ENCODE data around the gene CABLES1.
A peak's percentile ranks its signal among the peaks of the same experiment; 100 is the strongest.
"Not testable (repeated sequence)": the region's sequence is repeated elsewhere in the genome, so short reads cannot be mapped to it uniquely, and the experiment has no call there.

Gene CABLES1

GRCh38 chr18:23270986-23271680 is 135.8 kb downstream of the CABLES1 start:
- DNase-seq (ENCODE audit: insufficient read length, low spot score) (no peak), FAIRE-seq (no peak)
- no peak for TF ChIP-seq POLR2A (IDR thresholded peaks at IDR 0.05; ENCODE audit: low read depth, low read length)

GRCh38 chr18:23272498-23273232 is 137.4 kb downstream of the CABLES1 start:
- FAIRE-seq (no peak), DNase-seq (ENCODE audit: insufficient read length, low spot score) (no peak)
- no peak for TF ChIP-seq POLR2A (IDR thresholded peaks at IDR 0.05; ENCODE audit: low read depth, low read length)

- no peak for TF ChIP-seq POLR2A (IDR thresholded peaks at IDR 0.05; ENCODE audit: low read depth, low read length)
- FAIRE-seq (no peak), DNase-seq (ENCODE audit: insufficient read length, low spot score) (no peak)
These were observed 138.2 kb downstream of the CABLES1 start for GRCh38 chr18:23273443-23273966.

- no peak for TF ChIP-seq POLR2A (IDR thresholded peaks at IDR 0.05; ENCODE audit: low read depth, low read length)
- FAIRE-seq (no peak), DNase-seq (ENCODE audit: insufficient read length, low spot score) (no peak)
These were observed 139.6 kb downstream of the CABLES1 start for GRCh38 chr18:23274638-23275482.

GRCh38 chr18:23276451-23276850 is 141.2 kb downstream of the CABLES1 start:
- DNase-seq (ENCODE audit: insufficient read length, low spot score) (no peak), FAIRE-seq (no peak)
- TF ChIP-seq POLR2A (IDR thresholded peaks at IDR 0.05; ENCODE audit: low read depth, low read length) = no peak

GRCh38 chr18:23277399-23277798 is 142.1 kb downstream of the CABLES1 start:
- TF ChIP-seq POLR2A (IDR thresholded peaks at IDR 0.05; ENCODE audit: low read depth, low read length) = no peak
- FAIRE-seq (no peak), DNase-seq (ENCODE audit: insufficient read length, low spot score) (no peak)

- no peak for TF ChIP-seq POLR2A (IDR thresholded peaks at IDR 0.05; ENCODE audit: low read depth, low read length)
- DNase-seq (ENCODE audit: insufficient read length, low spot score) = no peak
- no peak for FAIRE-seq
These were observed 144.6 kb downstream of the CABLES1 start for GRCh38 chr18:23279931-23280330.

GRCh38 chr18:23280844-23281243 is 145.6 kb downstream of the CABLES1 start:
- DNase-seq (ENCODE audit: insufficient read length, low spot score) = no peak
- no peak for TF ChIP-seq POLR2A (IDR thresholded peaks at IDR 0.05; ENCODE audit: low read depth, low read length)
- FAIRE-seq = no peak

GRCh38 chr18:23281626-23282436 is 146.5 kb downstream of the CABLES1 start:
- FAIRE-seq = no peak

GRCh38 chr18:23282437-23282781 is 147.1 kb downstream of the CABLES1 start:
- no peak for FAIRE-seq
- no peak for TF ChIP-seq POLR2A (IDR thresholded peaks at IDR 0.05; ENCODE audit: low read depth, low read length)
- no peak for DNase-seq (ENCODE audit: insufficient read length, low spot score)

More at GRCh38 chr18:23281626-23282436, 146.5 kb downstream of the CABLES1 start:
- no peak for TF ChIP-seq POLR2A (IDR thresholded peaks at IDR 0.05; ENCODE audit: low read depth, low read length)
- DNase-seq (ENCODE audit: insufficient read length, low spot score) = no peak

- TF ChIP-seq POLR2A (IDR thresholded peaks at IDR 0.05; ENCODE audit: low read depth, low read length) = no peak
- no peak for FAIRE-seq
- DNase-seq (ENCODE audit: insufficient read length, low spot score) = peak; percentile 25
These were observed 148.7 kb downstream of the CABLES1 start for GRCh38 chr18:23283916-23284430.

GRCh38 chr18:23284629-23285028 is 149.3 kb downstream of the CABLES1 start:
- FAIRE-seq (no peak), DNase-seq (ENCODE audit: insufficient read length, low spot score) (no peak)
- no peak for TF ChIP-seq POLR2A (IDR thresholded peaks at IDR 0.05; ENCODE audit: low read depth, low read length)

- FAIRE-seq; DNase-seq (ENCODE audit: insufficient read length, low spot score): not testable (repeated sequence)
These were observed 150.3 kb downstream of the CABLES1 start for GRCh38 chr18:23285581-23285980.
